HCT116 (cell line): ENCODE results near the gene VAV1.
"Not testable (repeated sequence)": the region's sequence is repeated elsewhere in the genome, so short reads cannot be mapped to it uniquely, and the experiment has no call there.

ENCODE experiments used
- YY1 ChIP-seq: IDR thresholded peaks from 2 replicates; pipeline ENCODE4 v1.6.1; 2011; ENCODE audit warnings: low read length, low read depth, moderate library complexity, mild to moderate bottlenecking; ENCODE audit not compliant: insufficient replicate concordance; ENCODE audit errors: extremely low read depth
- TF ChIP-seq, protein P1 (sequence below): IDR thresholded peaks from 2 replicates; pipeline ENCODE4 v1.6.1; 2012

DNA sequence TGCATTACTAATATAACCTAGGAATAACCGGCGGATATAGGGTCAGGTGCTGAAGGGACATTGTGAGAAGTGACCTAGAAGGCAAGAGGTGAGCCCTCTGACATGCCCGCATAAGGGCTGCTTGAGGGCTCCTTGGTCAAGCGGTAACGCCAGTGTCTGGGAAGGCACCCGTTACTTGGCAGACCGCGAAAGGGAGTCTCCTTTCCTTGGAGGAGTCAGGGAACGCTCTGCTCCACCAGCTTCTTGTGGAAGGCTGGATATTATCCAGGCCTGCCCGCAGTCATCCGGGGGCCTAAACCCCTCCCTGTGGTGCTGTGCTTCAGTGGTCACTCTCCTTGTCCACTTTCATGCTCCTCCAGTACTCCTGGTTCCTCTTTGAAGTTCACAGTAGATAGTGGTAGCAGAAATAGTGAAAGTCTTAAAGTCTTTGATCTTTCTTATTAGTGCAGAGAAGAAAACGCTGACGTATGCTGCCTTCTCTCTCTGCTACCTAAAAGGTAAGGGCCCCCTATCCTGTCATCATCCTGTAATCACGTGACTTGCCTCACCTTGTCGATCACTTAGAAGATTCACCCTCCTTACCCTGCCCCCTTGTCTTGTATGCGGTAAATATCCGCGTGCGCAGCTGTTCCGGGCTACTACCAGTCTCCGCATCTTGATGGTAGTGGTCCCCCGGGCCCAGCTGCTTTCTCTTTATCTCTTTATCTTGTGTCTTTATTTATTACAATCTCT is 96.8 kb downstream of the VAV1 start:
- TF ChIP-seq YY1 = not testable (repeated sequence)
- TF ChIP-seq, protein P1, sequence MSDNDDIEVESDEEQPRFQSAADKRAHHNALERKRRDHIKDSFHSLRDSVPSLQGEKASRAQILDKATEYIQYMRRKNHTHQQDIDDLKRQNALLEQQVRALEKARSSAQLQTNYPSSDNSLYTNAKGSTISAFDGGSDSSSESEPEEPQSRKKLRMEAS = not testable (repeated sequence)
